Gastrocnemius medialis (tissue), 4 donors: ENCODE data around the gene BRPF1.

Experiments
- CTCF ChIP-seq, 5 experiments: fragments of 450-650 bp in 3 of 5; fragments of 200-600 bp in 2 of 5; sonication (generic) in 2 of 5; IDR thresholded peaks in 4 of 5; conservative IDR thresholded peaks in 1 of 5; 1 replicate in 4 of 5; 2 replicates in 1 of 5; pipeline ENCODE4 v1.5.1; 2016 to 2019; ENCODE audit warnings: antibody characterized with exemption in 5 of 5, mild to moderate bottlenecking in 3 of 5, moderate library complexity in 3 of 5
- POLR2A ChIP-seq, 2 donors: fragments of 450-650 bp; IDR thresholded peaks; one replicate each; pipeline ENCODE4 v1.6.1; 2017; ENCODE audit warnings: antibody characterized with exemption in 2 of 2, mild to moderate bottlenecking in 2 of 2, moderate library complexity in 2 of 2

GRCh38 chr3:9695746-9696145 is 35.8 kb upstream of the BRPF1 start:
- TF ChIP-seq POLR2A (IDR thresholded peaks at IDR 0.05) (no peak), CTCF (IDR thresholded peaks at IDR 0.05 in 4 of 5, conservative IDR thresholded peaks at IDR 0.05 in 1 of 5) (no peak)
